Naive thymus-derived CD4-positive, alpha-beta T cell (primary cell): ENCODE data around the gene TAB2. TPM values are rescaled to one million over a fixed set of nuclear protein-coding genes. Genes with fewer than 3 reads are reported as not detected.

Experiments used
- ATAC-seq: fragments of 150-1000 bp; cut with Tn5 transposase; 2 replicates; pipeline ENCODE4 v1.10.0; 2021; ENCODE audit warnings: mild to moderate bottlenecking, moderate library complexity
- CTCF ChIA-PET: fragments of 350-600 bp; sonication (Branson Sonifier 250); formaldehyde crosslinking; loops from one replicate; lab custom pipeline; 2021; ENCODE audit warnings: antibody characterized with exemption; lab: Charles Lee
- POLR2A ChIA-PET: fragments of 350-600 bp; sonication (Branson Sonifier 250); formaldehyde crosslinking; loops from one replicate; lab custom pipeline; 2021; ENCODE audit warnings: antibody characterized with exemption, inconsistent platforms; lab: Charles Lee
- DNase-seq, 9 donors: peaks; one replicate each; pipeline versions ENCODE4 v3.0.0 to v3.0.0-alpha.2; 2020 to 2022; ENCODE audit warnings: mixed read lengths in 1 of 9
- H3K27ac ChIP-seq: one replicate; pipeline ENCODE4 v1.7.0; 2013; ENCODE audit warnings: mild to moderate bottlenecking, low read depth, low read length, moderate library complexity
- H3K27me3 ChIP-seq, 2 donors: one replicate each; pipeline ENCODE4 v1.7.0; 2013; ENCODE audit warnings: low read length in 2 of 2, mild to moderate bottlenecking in 2 of 2, moderate library complexity in 2 of 2; ENCODE audit not compliant: control insufficient read depth in 2 of 2, insufficient read depth in 2 of 2
- H3K36me3 ChIP-seq, 3 experiments: 1 replicate in 2 of 3; 2 replicates in 1 of 3; pipeline ENCODE4 v1.7.0; 2013; ENCODE audit warnings: low read length in 3 of 3, mild to moderate bottlenecking in 3 of 3, moderate library complexity in 1 of 3; ENCODE audit not compliant: insufficient read depth in 3 of 3, control insufficient read depth in 2 of 3
- H3K4me1 ChIP-seq, 2 donors: one replicate each; pipeline ENCODE4 v1.7.0; 2013; ENCODE audit warnings: low read length in 2 of 2, mild to moderate bottlenecking in 2 of 2, moderate library complexity in 1 of 2; ENCODE audit not compliant: control insufficient read depth in 2 of 2, insufficient read depth in 2 of 2
- H3K4me3 ChIP-seq: 2 replicates; pipeline ENCODE4 v1.7.0; 2013; ENCODE audit warnings: mild to moderate bottlenecking, low read length
- H3K9me3 ChIP-seq, 3 experiments: 1 replicate in 2 of 3; 2 replicates in 1 of 3; pipeline ENCODE4 v1.7.0; 2013; ENCODE audit warnings: low read length in 3 of 3; ENCODE audit not compliant: control insufficient read depth in 2 of 3
- H3K27ac Mint-ChIP-seq, 9 donors: one replicate each; pipeline ENCODE4 v1.8.0; 2020 to 2022; ENCODE audit warnings: mixed read lengths in 9 of 9, mild to moderate bottlenecking in 8 of 9, moderate library complexity in 5 of 9, inconsistent platforms in 2 of 9
- H3K27me3 Mint-ChIP-seq, 5 donors: one replicate each; pipeline ENCODE4 v1.8.0; 2021 to 2022; ENCODE audit warnings: mixed read lengths in 5 of 5, mild to moderate bottlenecking in 1 of 5
- H3K36me3 Mint-ChIP-seq, 5 donors: one replicate each; pipeline ENCODE4 v1.8.0; 2020 to 2022; ENCODE audit warnings: mixed read lengths in 5 of 5, mild to moderate bottlenecking in 3 of 5, inconsistent platforms in 1 of 5
- H3K4me1 Mint-ChIP-seq, 7 donors: one replicate each; pipeline ENCODE4 v1.8.0; 2020 to 2022; ENCODE audit warnings: mixed read lengths in 7 of 7, mild to moderate bottlenecking in 3 of 7, inconsistent platforms in 1 of 7
- H3K4me3 Mint-ChIP-seq, 10 donors: one replicate each; pipeline ENCODE4 v1.8.0; 2020 to 2022; ENCODE audit warnings: mild to moderate bottlenecking in 10 of 10, mixed read lengths in 10 of 10, moderate library complexity in 6 of 10, inconsistent platforms in 2 of 10
- H3K9me3 Mint-ChIP-seq, 11 donors: one replicate each; pipeline ENCODE4 v1.8.0; 2020 to 2022; ENCODE audit warnings: mixed read lengths in 11 of 11, mild to moderate bottlenecking in 4 of 11, inconsistent platforms in 1 of 11, moderate library complexity in 1 of 11
- intact Hi-C, 2 donors: fragments of 100-400 bp; cut with micrococcal nuclease; formaldehyde crosslinking; loops; one replicate each; pipeline ENCODE4 v1.15.1; 2023
- polyA plus RNA-seq, 2 donors: library from polyadenylated mRNA; unstranded; fragments of 300-500 nt; fragmentation: Illumina TruSeq; gene quantifications; one replicate each; pipeline ENCODE4 v1.2.3, GENCODE V29; 2021
- total RNA-seq, 6 experiments: library from RNA in 5 of 6; stranded (reverse) in 5 of 6; gene quantifications; 1 replicate in 5 of 6; 2 replicates in 1 of 6; pipeline ENCODE4 v1.2.3 and lab custom pipeline; 2021 to 2026

The TAB2 gene
- total and polyA plus RNA-seq, 7 experiments from 2014 or later: 15.7 to 234 (median 106) TPM

GRCh38 chr6:149286905-149287304, 30.6 kb upstream of the TAB2 start:
- no peak for DNase-seq
- H3K27me3 Mint-ChIP-seq: no peaks in the 10 kb centered on the region
- H3K36me3 ChIP-seq: no peaks in the 10 kb centered on the region
- no peaks in the 10 kb centered on the region for H3K27me3 ChIP-seq
- no peak overlapping the region for H3K27ac ChIP-seq
- no peak overlapping the region for H3K4me3 Mint-ChIP-seq
- H3K9me3 Mint-ChIP-seq: peaks cover 0 to 3% (median 0%) of the 10 kb centered on the region in 11 donors
- POLR2A ChIA-PET: no interaction called here
- intact Hi-C loops: no loop called here
- CTCF ChIA-PET: no interaction called here
- H3K4me1 Mint-ChIP-seq: peaks cover 0 to 33% (median 0%) of the 10 kb centered on the region in 7 donors
- no peaks in the 10 kb centered on the region for H3K4me1 ChIP-seq
- no peak for ATAC-seq
- H3K27ac Mint-ChIP-seq: no peak overlapping the region
- H3K4me3 ChIP-seq: no peak overlapping the region
- H3K9me3 ChIP-seq: no peaks in the 10 kb centered on the region
- peaks cover 0 to 4% (median 0%) of the 10 kb centered on the region in 5 donors for H3K36me3 Mint-ChIP-seq

DNA sequence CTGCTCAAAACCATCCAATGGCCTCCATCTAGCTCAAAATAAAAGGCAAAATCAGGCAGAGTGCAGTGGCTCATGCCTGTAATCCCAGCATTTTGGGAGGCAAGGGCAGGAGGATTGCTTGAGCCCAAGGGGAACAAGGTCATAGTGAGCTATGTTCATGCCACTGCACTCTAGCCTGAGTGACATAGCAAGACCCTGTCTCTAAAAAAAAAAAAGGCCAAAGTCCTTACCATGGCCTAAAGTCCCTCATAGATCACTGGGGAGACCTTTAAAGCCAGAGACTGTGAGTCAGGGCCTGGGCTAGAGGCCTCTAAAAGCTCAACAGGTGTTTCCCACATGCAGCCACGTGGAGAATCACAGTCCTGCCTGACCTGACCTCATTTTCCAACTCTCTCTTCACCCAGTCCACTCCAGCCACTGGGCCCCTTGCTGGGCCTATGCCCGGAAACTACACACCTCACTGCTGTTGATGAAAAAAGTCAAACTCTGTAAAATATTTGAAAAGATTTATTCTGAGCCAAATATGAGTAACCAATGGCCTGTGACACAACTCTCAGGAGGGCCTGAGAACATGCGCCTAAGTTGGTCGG, 28.2 kb upstream of the TAB2 start:
- peaks cover 0 to 25% (median 0%) of the 10 kb centered on the region in 7 donors for H3K4me1 Mint-ChIP-seq
- DNase-seq: no peak
- Histone ChIP-seq H3K36me3 (no peaks in the 10 kb centered on the region), H3K4me1 (no peaks in the 10 kb centered on the region), H3K4me3 (no peak overlapping the region), H3K9me3 (no peaks in the 10 kb centered on the region), H3K27me3 (no peaks in the 10 kb centered on the region), H3K27ac (no peak overlapping the region)
- CTCF ChIA-PET: interaction anchor here (0.6 kb wide), 1 partner anchor 28 kb away, joined by 3 read pairs; the partner anchor contains the start of gene TAB2
- intact Hi-C loops: no loop called here
- H3K27ac Mint-ChIP-seq: no peak overlapping the region
- peaks cover 0 to 6% (median 0%) of the 10 kb centered on the region in 5 donors for H3K36me3 Mint-ChIP-seq
- POLR2A ChIA-PET: interaction anchor here (0.6 kb wide), 1 partner anchor 204 kb away, joined by 3 read pairs; no protein-coding TSS in a partner anchor
- H3K27me3 Mint-ChIP-seq: no peaks in the 10 kb centered on the region
- peaks cover 0 to 3% (median 0%) of the 10 kb centered on the region in 11 donors for H3K9me3 Mint-ChIP-seq
- H3K4me3 Mint-ChIP-seq: no peak overlapping the region
- no peak for ATAC-seq

GRCh38 chr6:149289966-149290365, 27.5 kb upstream of the TAB2 start:
- no peak overlapping the region for H3K27ac ChIP-seq
- intact Hi-C loops: no loop called here
- Mint-ChIP-seq H3K9me3 (peaks cover 0 to 3% (median 0%) of the 10 kb centered on the region in 11 donors), H3K27ac (peak overlapping the region in 1 of 9 donors; percentile 18), H3K4me1 (peaks cover 0 to 19% (median 0%) of the 10 kb centered on the region in 7 donors), H3K4me3 (no peak overlapping the region), H3K36me3 (peaks cover 0 to 6% (median 0%) of the 10 kb centered on the region in 5 donors), H3K27me3 (no peaks in the 10 kb centered on the region)
- DNase-seq: no peak
- H3K4me1 ChIP-seq: no peaks in the 10 kb centered on the region
- ATAC-seq: no peak
- no peak overlapping the region for H3K4me3 ChIP-seq
- POLR2A ChIA-PET: no interaction called here
- H3K36me3 ChIP-seq: no peaks in the 10 kb centered on the region
- no peaks in the 10 kb centered on the region for H3K9me3 ChIP-seq
- CTCF ChIA-PET: interaction anchor here (0.6 kb wide), 1 partner anchor 28 kb away, joined by 3 read pairs; the partner anchor contains the start of gene TAB2
- no peaks in the 10 kb centered on the region for H3K27me3 ChIP-seq

GRCh38 chr6:149293244-149293643, 24.3 kb upstream of the TAB2 start:
- Mint-ChIP-seq H3K4me1 (peaks cover 0 to 5% (median 0%) of the 10 kb centered on the region in 7 donors), H3K9me3 (peaks cover 0 to 5% (median 0%) of the 10 kb centered on the region in 11 donors), H3K27ac (no peak overlapping the region), H3K27me3 (no peaks in the 10 kb centered on the region), H3K36me3 (peaks cover 0 to 14% (median 0%) of the 10 kb centered on the region in 5 donors), H3K4me3 (no peak overlapping the region)
- H3K27ac ChIP-seq: no peak overlapping the region
- ChIA-PET CTCF (interaction anchor here (0.7 kb wide), 1 partner anchor 136 kb away, joined by 5 read pairs; no protein-coding TSS in a partner anchor), POLR2A (interaction anchor here (1.0 to 1.6 kb wide), 2 partner anchors 22 to 23 kb away, joined by 4 to 5 read pairs; no protein-coding TSS in a partner anchor)
- no peaks in the 10 kb centered on the region for H3K36me3 ChIP-seq
- DNase-seq: no peak
- H3K4me3 ChIP-seq: no peak overlapping the region
- H3K27me3 ChIP-seq: no peaks in the 10 kb centered on the region
- intact Hi-C loops: no loop called here
- ATAC-seq: no peak
- no peaks in the 10 kb centered on the region for H3K9me3 ChIP-seq
- no peaks in the 10 kb centered on the region for H3K4me1 ChIP-seq

GRCh38 chr6:149300563-149300962, 16.9 kb upstream of the TAB2 start:
- DNase-seq (no peak), ATAC-seq (no peak)
- H3K4me1 ChIP-seq: no peaks in the 10 kb centered on the region
- ChIA-PET CTCF (no interaction called here), POLR2A (interaction anchor here (1.1 kb wide), 1 partner anchor 206 kb away, joined by 3 read pairs; no protein-coding TSS in a partner anchor)
- no peak overlapping the region for H3K4me3 Mint-ChIP-seq
- H3K27ac Mint-ChIP-seq: no peak overlapping the region
- H3K4me1 Mint-ChIP-seq: peaks cover 0 to 11% (median 0%) of the 10 kb centered on the region in 7 donors
- no peaks in the 10 kb centered on the region for H3K9me3 ChIP-seq
- no peaks in the 10 kb centered on the region for H3K27me3 ChIP-seq
- no peaks in the 10 kb centered on the region for H3K36me3 ChIP-seq
- H3K9me3 Mint-ChIP-seq: peaks cover 0 to 4% (median 0%) of the 10 kb centered on the region in 11 donors
- H3K36me3 Mint-ChIP-seq: peaks cover 0 to 10% (median 0%) of the 10 kb centered on the region in 5 donors
- H3K27me3 Mint-ChIP-seq: no peaks in the 10 kb centered on the region
- H3K4me3 ChIP-seq: no peak overlapping the region
- H3K27ac ChIP-seq: no peak overlapping the region
- intact Hi-C loops: no loop called here

- H3K27ac Mint-ChIP-seq: no peak overlapping the region
These were observed 14.8 kb upstream of the TAB2 start for GRCh38 chr6:149302723-149303122.

More at GRCh38 chr6:149302723-149303122, 14.8 kb upstream of the TAB2 start:
- Histone ChIP-seq H3K9me3 (no peaks in the 10 kb centered on the region), H3K36me3 (no peaks in the 10 kb centered on the region), H3K4me3 (no peak overlapping the region), H3K27ac (no peak overlapping the region), H3K27me3 (no peaks in the 10 kb centered on the region), H3K4me1 (no peaks in the 10 kb centered on the region)
- ChIA-PET CTCF (no interaction called here), POLR2A (interaction anchor here (1.5 kb wide), 1 partner anchor 20 kb away, joined by 3 read pairs; no protein-coding TSS in a partner anchor)
- Mint-ChIP-seq H3K4me1 (peaks cover 0 to 11% (median 0%) of the 10 kb centered on the region in 7 donors), H3K4me3 (no peak overlapping the region), H3K36me3 (peaks cover 0 to 6% (median 0%) of the 10 kb centered on the region in 5 donors), H3K27me3 (no peaks in the 10 kb centered on the region), H3K9me3 (peaks cover 0 to 3% (median 0%) of the 10 kb centered on the region in 11 donors)
- ATAC-seq: no peak
- intact Hi-C loops: no loop called here
- no peak for DNase-seq
